ENCODE data around the gene CNTFR.
"Not testable (repeated sequence)": the region's sequence is repeated elsewhere in the genome, so short reads cannot be mapped to it uniquely, and the experiment has no call there.

Gene CNTFR

DNA sequence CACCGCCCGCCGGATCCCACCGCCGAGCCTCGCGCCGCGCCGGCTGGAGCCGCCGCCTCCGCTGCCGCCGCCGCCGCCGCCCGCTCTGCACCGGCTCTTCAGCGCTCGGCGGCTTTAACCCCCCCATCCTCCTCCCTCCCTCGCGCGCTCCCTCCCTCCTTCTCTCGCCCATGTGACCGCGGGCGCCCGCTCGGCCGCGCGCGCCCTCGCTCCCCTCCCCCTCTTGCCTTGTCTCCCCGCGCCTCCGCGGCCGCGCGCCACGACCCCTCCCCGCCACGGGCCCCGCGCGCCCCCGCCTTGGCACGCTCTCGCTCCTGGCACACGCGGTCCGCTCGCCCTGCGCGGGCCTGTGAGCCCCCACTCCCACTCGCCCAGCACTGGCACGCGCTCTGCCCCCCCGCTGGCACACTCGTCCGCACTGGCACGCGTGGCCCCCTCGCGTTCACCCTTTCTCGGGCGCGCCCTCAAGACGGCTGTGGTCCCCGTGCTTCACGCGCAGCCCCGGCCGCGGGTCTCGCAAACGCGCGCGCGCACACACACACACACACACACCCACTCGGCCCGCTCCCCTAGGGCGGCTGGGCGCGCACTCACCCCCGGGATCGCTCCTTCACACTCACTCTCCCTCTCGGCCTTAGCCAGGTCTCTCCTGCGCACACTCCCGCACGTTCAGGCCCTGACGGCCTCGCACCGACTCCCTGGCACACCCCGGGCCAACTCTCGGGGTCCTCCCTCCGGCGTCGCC is at the start of gene CNTFR:
TSS of gene CNTFR (minus strand) at position 89 of the 745 bp plus-strand sequence. CDS start 20,743 bp downstream, outside the sequence.
- no peak for DNase-seq (ENCODE audit: low read depth in 2 of 2)

- DNase-seq (ENCODE audit: low read depth in 2 of 2) = not testable (repeated sequence)
These were observed 49.8 kb upstream of the CNTFR start for GRCh38 chr9:34639322-34639721.

DNA sequence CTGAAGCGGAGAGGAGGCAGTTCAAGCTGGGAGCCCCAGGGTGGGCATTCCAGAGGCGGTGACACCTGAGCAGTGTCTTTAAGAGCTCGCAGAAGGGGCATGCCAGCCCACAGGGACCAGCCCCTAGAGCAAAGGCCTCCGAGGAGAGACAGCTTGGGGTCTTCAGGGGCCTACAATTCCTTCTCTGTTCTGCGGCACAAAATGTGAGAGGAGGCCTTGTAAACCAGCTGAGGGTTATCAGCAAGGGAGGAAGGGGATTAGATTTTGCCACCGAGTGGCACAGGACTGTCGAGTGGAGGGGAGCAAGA is 48.6 kb upstream of the CNTFR start:
- DNase-seq (ENCODE audit: low read depth in 2 of 2) = no peak

- DNase-seq (ENCODE audit: low read depth in 2 of 2) = peak; percentile 78 to 85
These were observed 48.0 kb upstream of the CNTFR start, which contains the start of gene SIGMAR1 for GRCh38 chr9:34637356-34638137. Gene SIGMAR1, minus strand, starts transcription at chr9:34637787. Its CDS starts 90 bp downstream, at chr9:34637697.

- DNase-seq (ENCODE audit: low read depth in 2 of 2) = no peak
These were observed 47.3 kb upstream of the CNTFR start for GRCh38 chr9:34636791-34637355.

GRCh38 chr9:34635556-34635955 is 46.0 kb upstream of the CNTFR start:
- DNase-seq (ENCODE audit: low read depth in 2 of 2) = no peak

GRCh38 chr9:34634551-34635248 is 45.2 kb upstream of the CNTFR start:
- DNase-seq (ENCODE audit: low read depth in 2 of 2) = no peak

GRCh38 chr9:34633851-34634550 is 44.5 kb upstream of the CNTFR start:
- no peak for DNase-seq (ENCODE audit: low read depth in 2 of 2)

- DNase-seq (ENCODE audit: low read depth in 2 of 2) = no peak
These were observed 43.6 kb upstream of the CNTFR start for GRCh38 chr9:34633166-34633565.

DNA sequence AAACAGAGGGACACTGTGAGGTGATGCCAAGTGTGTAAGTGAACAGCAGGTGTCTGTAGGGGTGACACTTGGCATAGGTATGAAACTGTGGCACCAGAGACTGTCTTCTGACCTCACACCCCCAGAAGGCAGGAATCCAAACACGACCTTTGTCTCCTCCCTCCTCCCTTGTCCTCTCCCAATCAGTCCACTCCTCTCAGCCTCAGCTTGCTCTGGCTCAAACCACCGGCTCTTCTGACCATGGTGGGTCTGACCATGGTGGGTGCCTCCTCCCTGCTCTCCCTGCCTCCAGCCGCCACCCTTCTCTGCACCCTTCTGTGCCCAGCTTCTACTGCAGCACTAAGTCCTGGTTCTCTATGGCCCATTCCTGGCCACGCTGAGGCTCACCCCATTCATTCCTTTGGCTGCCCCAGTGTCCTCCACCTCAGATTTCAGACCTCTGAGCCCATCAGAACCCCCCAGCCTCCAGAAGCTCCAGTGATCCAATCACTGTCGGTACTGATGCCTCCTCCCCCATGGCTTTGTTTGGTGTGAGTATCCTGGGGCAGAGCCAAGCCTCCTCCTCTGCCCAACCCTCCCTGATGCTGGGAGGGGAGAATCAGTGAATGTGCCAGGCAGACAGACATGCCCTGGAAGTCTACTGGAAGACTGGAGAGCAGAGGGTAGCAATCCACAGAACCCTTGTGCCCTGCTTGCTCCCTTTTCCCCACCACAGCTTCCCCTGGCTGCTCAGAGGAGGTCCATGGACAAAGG is 41.1 kb upstream of the CNTFR start:
- no peak for DNase-seq (ENCODE audit: low read depth in 2 of 2)

DNA sequence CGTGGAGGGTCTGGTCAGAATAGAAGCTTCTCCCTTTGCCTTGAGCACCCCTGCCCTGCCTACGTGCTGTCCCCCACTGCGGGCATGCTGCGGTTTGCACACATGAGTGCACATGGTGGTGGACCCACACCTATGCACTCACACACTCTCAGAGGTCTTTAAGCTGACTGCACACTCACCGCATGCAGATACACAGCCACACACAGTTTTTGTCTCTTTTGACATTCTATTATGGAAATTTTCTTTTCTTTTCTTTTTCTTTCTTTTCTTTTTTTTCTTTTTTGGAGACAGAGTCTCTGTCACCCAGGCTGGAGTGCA is 39.9 kb upstream of the CNTFR start:
- no peak for DNase-seq (ENCODE audit: low read depth in 2 of 2)

DNA sequence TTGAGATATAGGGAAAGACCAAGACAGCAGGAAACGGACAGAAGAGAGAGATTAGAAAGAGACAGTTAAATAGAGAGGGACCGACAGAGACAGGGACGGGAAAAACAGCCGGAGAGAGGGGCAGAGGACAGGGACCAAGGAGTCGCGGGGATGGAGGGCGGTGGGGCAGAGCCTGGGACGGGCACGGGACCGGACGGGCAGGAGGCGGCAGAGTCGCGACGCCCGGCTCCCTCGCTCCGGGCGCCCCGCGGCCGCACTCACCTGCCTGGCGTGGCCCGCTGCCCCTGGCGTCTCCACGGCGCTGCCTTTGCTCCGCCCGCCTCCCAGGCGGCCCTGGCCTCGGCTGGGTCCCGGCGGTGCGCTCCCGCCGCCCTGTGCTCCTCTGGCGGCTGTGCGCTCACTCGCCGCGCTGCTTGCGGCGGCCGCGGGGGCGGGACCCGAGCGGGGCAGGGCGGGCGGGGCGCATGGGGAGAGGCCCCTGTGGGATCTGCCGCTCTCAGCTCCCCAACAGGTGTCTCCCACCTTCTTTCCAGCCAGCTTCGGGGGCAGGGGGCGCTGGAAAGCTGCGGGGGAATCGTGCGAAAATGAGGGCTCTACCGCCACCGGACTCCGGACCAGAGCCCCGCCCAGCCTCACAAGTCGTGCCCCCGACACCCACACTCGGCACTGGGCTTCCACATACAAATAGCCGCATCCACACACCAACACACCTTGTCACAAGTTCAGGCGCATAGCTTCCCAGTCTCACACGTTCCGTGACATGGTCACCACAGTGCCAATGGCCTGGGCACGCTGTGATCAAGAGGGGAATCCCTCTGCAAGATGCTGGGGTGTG is 39.3 kb upstream of the CNTFR start, which contains the start of gene ARID3C:
TSS of gene ARID3C (minus strand) at position 411 of the 835 bp plus-strand sequence. CDS start 1,052 bp downstream, outside the sequence.
- no peak for DNase-seq (ENCODE audit: low read depth in 2 of 2)

- no peak for DNase-seq (ENCODE audit: low read depth in 2 of 2)
These were observed 38.5 kb upstream of the CNTFR start for GRCh38 chr9:34627716-34628655.

DNA sequence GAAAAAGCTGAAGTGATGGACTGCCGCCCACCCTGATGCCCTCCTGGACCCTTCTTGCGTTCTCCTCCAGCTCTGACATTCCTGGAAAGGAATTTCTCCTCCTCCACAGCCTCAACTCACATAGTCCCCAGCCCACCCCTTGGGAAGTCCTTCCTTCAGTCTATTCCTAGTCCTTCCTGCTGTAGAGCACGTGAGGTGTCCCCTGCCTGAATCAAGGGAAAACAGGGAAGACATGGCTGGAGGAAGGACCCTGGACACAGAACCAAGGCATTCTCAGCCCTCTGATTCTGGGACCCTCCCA is 35.6 kb upstream of the CNTFR start:
- DNase-seq (ENCODE audit: low read depth in 2 of 2) = no peak

DNA sequence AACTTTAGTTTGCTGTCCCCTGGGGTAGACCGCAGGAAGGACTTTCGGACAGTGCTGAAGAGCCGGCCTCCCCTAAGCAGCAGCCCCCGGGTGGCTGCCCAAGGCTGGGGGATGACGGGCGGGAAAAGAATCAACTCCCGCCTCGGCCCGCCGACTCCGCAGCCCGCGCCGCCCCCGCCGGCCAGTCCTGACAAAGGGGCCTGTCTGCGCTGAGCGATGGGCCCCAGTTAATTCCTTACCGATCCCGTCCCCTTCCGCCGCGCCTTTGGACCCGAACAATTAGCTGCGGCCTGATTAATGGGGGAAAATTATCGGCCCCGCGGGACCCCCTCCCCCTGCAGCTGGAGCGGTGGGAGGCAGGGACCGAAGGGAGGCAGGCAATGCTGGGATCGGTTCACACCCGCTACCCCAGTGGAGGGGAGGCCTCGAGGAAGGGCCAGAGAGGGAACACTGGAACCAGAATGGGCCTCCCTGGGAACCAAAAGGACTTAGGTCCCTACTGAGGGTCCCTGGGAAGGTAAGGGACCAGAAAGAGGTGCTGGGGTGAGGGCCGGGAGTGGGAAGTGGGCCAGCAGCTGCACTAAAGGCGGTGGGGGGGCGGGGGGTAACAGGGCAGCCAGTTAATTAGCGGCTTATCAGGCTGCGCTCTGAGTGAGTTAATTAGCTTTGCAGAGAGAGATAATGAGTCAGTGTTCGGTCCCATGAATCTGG is 35.1 kb upstream of the CNTFR start:
- DNase-seq (ENCODE audit: low read depth in 2 of 2) = no peak

DNA sequence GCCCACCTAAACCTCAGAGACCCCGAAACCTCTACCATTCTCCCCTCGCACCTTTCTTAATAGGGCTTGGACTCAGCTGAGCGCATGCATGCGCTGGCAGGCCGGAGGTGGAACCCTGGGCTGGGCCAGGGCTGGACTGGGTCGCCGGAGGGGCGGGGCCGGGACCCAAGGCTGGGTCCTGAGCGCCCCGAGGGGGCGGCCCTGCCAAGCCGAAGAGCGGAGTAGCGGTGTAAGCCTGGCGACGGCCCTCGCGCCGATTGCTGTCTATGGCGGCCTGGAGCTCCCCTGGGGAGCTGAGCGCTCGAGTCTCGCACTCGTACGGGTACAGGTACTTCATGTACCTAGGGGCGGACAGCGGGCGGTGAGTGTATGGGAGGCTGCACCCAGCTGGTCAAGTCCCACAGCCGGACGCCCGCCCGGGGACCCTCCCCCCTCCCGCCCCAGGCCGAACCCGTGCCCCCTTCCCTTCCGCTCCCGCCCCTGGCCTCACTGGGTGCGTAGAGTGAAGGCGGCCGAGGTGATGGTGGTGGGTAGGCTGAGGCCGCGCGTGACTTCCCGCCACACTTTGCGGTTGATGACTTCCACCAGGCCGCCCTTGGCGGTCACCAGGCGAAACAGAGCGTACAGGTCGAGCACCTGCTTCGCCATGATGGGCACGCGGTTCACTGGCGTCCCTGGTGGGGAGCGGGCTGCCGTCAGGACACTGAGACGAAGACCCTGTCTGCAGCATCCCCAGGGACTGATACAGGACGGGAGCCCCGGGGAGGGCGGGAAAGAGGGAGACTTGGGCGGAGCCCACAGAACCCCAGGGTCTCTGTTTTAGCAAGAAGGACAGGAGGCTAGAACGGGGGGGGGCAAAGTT is 34.1 kb upstream of the CNTFR start:
- DNase-seq (ENCODE audit: low read depth in 2 of 2) = no peak

Measured in fibroblast of skin of left biceps (primary cell).